H9 (cell line): ENCODE data around the gene SBF1. TPM values are rescaled to one million over a fixed set of nuclear protein-coding genes. Genes with fewer than 3 reads are reported as not detected.

Source experiments
- DNase-seq: peaks from one replicate; pipeline ENCODE4 v3.0.0-alpha.2; 2017
- H2AFZ ChIP-seq: one replicate; pipeline ENCODE4 v1.6.1; 2013; ENCODE audit warnings: mild to moderate bottlenecking, low read length, control low read depth, moderate library complexity
- H2AK5ac ChIP-seq: 2 replicates; pipeline ENCODE4 v1.6.1; 2013; ENCODE audit warnings: low read length, control low read depth, mixed read lengths; ENCODE audit not compliant: insufficient read length
- H2BK120ac ChIP-seq: one replicate; pipeline ENCODE4 v1.6.1; 2013; ENCODE audit warnings: low read depth, mild to moderate bottlenecking, low read length, control low read depth, inconsistent platforms; ENCODE audit not compliant: poor library complexity, severe bottlenecking
- H2BK12ac ChIP-seq: 2 replicates; pipeline ENCODE4 v1.6.1; 2013; ENCODE audit warnings: low read length, control low read depth, mixed read lengths, low read depth; ENCODE audit not compliant: insufficient read length
- H2BK15ac ChIP-seq: 2 replicates; pipeline ENCODE4 v1.6.1; 2013; ENCODE audit warnings: low read depth, low read length, control low read depth
- H2BK20ac ChIP-seq: one replicate; pipeline ENCODE4 v1.6.1; 2013; ENCODE audit warnings: low read depth, mild to moderate bottlenecking, low read length, control low read depth, inconsistent platforms; ENCODE audit not compliant: poor library complexity, severe bottlenecking
- H2BK5ac ChIP-seq: 2 replicates; pipeline ENCODE4 v1.6.1; 2013; ENCODE audit warnings: low read length, control low read depth, mixed read lengths; ENCODE audit not compliant: insufficient read length
- H3K14ac ChIP-seq: 2 replicates; pipeline ENCODE4 v1.6.1; 2013; ENCODE audit warnings: low read length, control low read depth; ENCODE audit not compliant: insufficient read depth
- H3K18ac ChIP-seq: 2 replicates; pipeline ENCODE4 v1.6.1; 2013; ENCODE audit warnings: low read depth, mild to moderate bottlenecking, mixed read lengths, low read length, control low read depth; ENCODE audit not compliant: insufficient read length
- H3K23ac ChIP-seq: 2 replicates; pipeline ENCODE4 v1.6.1; 2013; ENCODE audit warnings: low read length, control low read depth, mixed read lengths, low read depth; ENCODE audit not compliant: insufficient read length
- H3K23me2 ChIP-seq: 2 replicates; pipeline ENCODE4 v1.6.1; 2013; ENCODE audit warnings: low read depth, mild to moderate bottlenecking, mixed read lengths, low read length, control low read depth; ENCODE audit not compliant: insufficient read length, poor library complexity, severe bottlenecking
- H3K27ac ChIP-seq: 2 replicates; pipeline ENCODE4 v1.5.1; 2013; ENCODE audit warnings: low read length, control low read depth, mixed read lengths, low read depth; ENCODE audit not compliant: insufficient read length
- H3K27me3 ChIP-seq: 2 replicates; pipeline ENCODE4 v1.6.1; 2013; ENCODE audit warnings: low read length, control low read depth, inconsistent platforms; ENCODE audit not compliant: insufficient read depth
- H3K4ac ChIP-seq: 2 replicates; pipeline ENCODE4 v1.6.1; 2013; ENCODE audit warnings: low read depth, mild to moderate bottlenecking, control low read depth, inconsistent platforms, low read length, moderate library complexity
- H3K4me1 ChIP-seq: 2 replicates; pipeline ENCODE4 v1.6.1; 2013; ENCODE audit warnings: low read length, control low read depth, inconsistent platforms; ENCODE audit not compliant: insufficient read depth
- H3K4me2 ChIP-seq: 2 replicates; pipeline ENCODE4 v1.6.1; 2013; ENCODE audit warnings: low read length, control low read depth, mixed read lengths; ENCODE audit not compliant: insufficient read length, insufficient read depth
- H3K56ac ChIP-seq: 2 replicates; pipeline ENCODE4 v1.6.1; 2013; ENCODE audit warnings: low read depth, mild to moderate bottlenecking, mixed read lengths, low read length, control low read depth; ENCODE audit not compliant: insufficient read length
- H3K79me1 ChIP-seq: 2 replicates; pipeline ENCODE4 v1.6.1; 2013; ENCODE audit warnings: low read depth, mild to moderate bottlenecking, moderate library complexity, low read length, control low read depth, inconsistent platforms; ENCODE audit not compliant: insufficient read depth, poor library complexity, severe bottlenecking
- H3K79me2 ChIP-seq: 2 replicates; pipeline ENCODE4 v1.6.1; 2013; ENCODE audit warnings: low read length, control low read depth, inconsistent platforms; ENCODE audit not compliant: insufficient read depth
- H3K9ac ChIP-seq: 2 replicates; pipeline ENCODE4 v1.6.1; 2013; ENCODE audit warnings: low read length, control low read depth, mixed read lengths; ENCODE audit not compliant: insufficient read length; ENCODE audit errors: extremely low read depth
- H3K9me3 ChIP-seq: one replicate; pipeline ENCODE4 v1.6.1; 2013; ENCODE audit warnings: low read depth, low read length, inconsistent platforms; ENCODE audit not compliant: control insufficient read depth
- H3T11ph ChIP-seq: one replicate; pipeline ENCODE4 v1.6.1; 2013; ENCODE audit warnings: mild to moderate bottlenecking, low read length, control low read depth, inconsistent platforms
- H4K20me1 ChIP-seq: one replicate; pipeline ENCODE4 v1.6.1; 2013; ENCODE audit not compliant: control insufficient read depth, insufficient read length, insufficient read depth
- H4K5ac ChIP-seq: 2 replicates; pipeline ENCODE4 v1.6.1; 2013; ENCODE audit warnings: low read depth, mild to moderate bottlenecking, mixed read lengths, low read length, control low read depth; ENCODE audit not compliant: insufficient read length
- H4K8ac ChIP-seq: replicated peaks from 2 replicates; pipeline ENCODE4 v1.6.1; 2013; ENCODE audit warnings: low read length, control low read depth, mixed read lengths, low read depth; ENCODE audit not compliant: insufficient read length
- H4K91ac ChIP-seq: 2 replicates; pipeline ENCODE4 v1.6.1; 2013; ENCODE audit warnings: low read depth, mild to moderate bottlenecking, moderate library complexity, mixed read lengths, low read length, control low read depth; ENCODE audit not compliant: insufficient read length
- H3K27ac Mint-ChIP-seq, 3 experiments: 2 replicates in 2 of 3; 3 replicates in 1 of 3; pipeline ENCODE4 v1.8.0; 2020 to 2021; ENCODE audit warnings: mixed read lengths in 3 of 3, mild to moderate bottlenecking in 1 of 3, moderate library complexity in 1 of 3
- H3K27me3 Mint-ChIP-seq: 2 replicates; pipeline ENCODE4 v1.8.0; 2021; ENCODE audit warnings: low read depth, mild to moderate bottlenecking, moderate library complexity, mixed read lengths
- H3K36me3 Mint-ChIP-seq, 3 experiments: 2 replicates in 2 of 3; 3 replicates in 1 of 3; pipeline ENCODE4 v1.8.0; 2020 to 2021; ENCODE audit warnings: low read depth in 3 of 3, mixed read lengths in 3 of 3; ENCODE audit not compliant: insufficient read depth in 1 of 3
- H3K4me1 Mint-ChIP-seq, 2 experiments: 2 replicates each; pipeline ENCODE4 v1.8.0; 2020; ENCODE audit warnings: mixed read lengths in 2 of 2
- H3K4me3 Mint-ChIP-seq, 2 experiments: 2 replicates in 1 of 2; 3 replicates in 1 of 2; pipeline ENCODE4 v1.8.0; 2020 to 2021; ENCODE audit warnings: mild to moderate bottlenecking in 2 of 2, mixed read lengths in 2 of 2, moderate library complexity in 1 of 2
- H3K9me3 Mint-ChIP-seq, 2 experiments: 2 replicates in 1 of 2; 3 replicates in 1 of 2; pipeline ENCODE4 v1.8.0; 2020; ENCODE audit warnings: mild to moderate bottlenecking in 2 of 2, mixed read lengths in 2 of 2, moderate library complexity in 1 of 2
- CTCF ChIP-seq: fragments of 200-600 bp; sonication (generic); conservative IDR thresholded peaks from 3 replicates; pipeline ENCODE4 v1.8.0; 2021; ENCODE audit warnings: antibody characterized with exemption, mild to moderate bottlenecking
- WGBS: extraction: QIAGEN DNeasy Blood & Tissue Kit; methylation state at CpG from one replicate; pipeline ENCODE4 v1.1.7; 2013; ENCODE audit warnings: missing lambda C conversion rate, low lambda C conversion rate, mixed read lengths; ENCODE audit not compliant: insufficient read length; ENCODE audit errors: extremely low coverage; 5-methylcytosine and 5-hydroxymethylcytosine counted together
- total RNA-seq: library from RNA; stranded (reverse); gene quantifications from 2 replicates; pipeline ENCODE4 v1.2.1, GENCODE V29; 2021

SBF1 gene
- total RNA-seq, 1 experiment from 2014 or later = 69.8 TPM

DNA sequence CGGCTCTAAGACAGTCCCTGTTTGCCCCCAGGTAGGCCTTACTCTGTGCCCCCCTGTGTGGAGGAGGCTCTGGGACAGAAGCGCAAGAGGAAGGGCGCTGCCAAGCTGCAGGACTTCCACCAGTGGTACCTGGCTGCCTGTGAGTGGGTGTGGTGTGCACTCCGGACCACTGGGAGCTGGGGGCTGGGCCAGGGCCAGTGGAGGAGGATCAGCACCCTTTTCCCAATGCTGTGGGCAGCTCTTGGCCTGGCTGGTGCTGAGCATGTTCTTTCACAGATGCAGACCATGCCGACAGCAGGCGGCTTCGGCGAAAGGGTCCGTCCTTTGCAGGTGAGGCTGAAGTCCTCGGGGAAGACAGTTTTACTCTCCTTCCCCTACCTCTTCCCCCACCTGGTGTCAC lies 46.9 kb upstream of the SBF1 start:
- Histone ChIP-seq H4K20me1 (no peaks in the 10 kb centered on the region), H2BK5ac (no peak overlapping the region), H4K5ac (no peak overlapping the region), H3K79me1 (no peaks in the 10 kb centered on the region), H3K4ac (no peak overlapping the region), H3K4me1 (peaks cover 3% of the 10 kb centered on the region; the same call in 1 of the 2 replicates), H4K8ac (no peak overlapping the region), H3K9ac (no peak overlapping the region), H2BK15ac (no peak overlapping the region), H3K23me2 (peaks cover 3% of the 10 kb centered on the region), H3K23ac (no peak overlapping the region), H2BK120ac (no peak overlapping the region), H3K14ac (no peak overlapping the region), H2AFZ (no peak overlapping the region), H3K27ac (no peak overlapping the region), H3K27me3 (no peaks in the 10 kb centered on the region), H2BK20ac (no peak overlapping the region), H2BK12ac (no peak overlapping the region), H3T11ph (no peak overlapping the region), H4K91ac (no peak overlapping the region), H3K56ac (no peak overlapping the region), H3K9me3 (no peaks in the 10 kb centered on the region), H3K18ac (no peak overlapping the region), H2AK5ac (no peak overlapping the region), H3K79me2 (no peaks in the 10 kb centered on the region), H3K4me2 (no peak overlapping the region)
- Mint-ChIP-seq H3K4me1 (peaks cover 5 to 9% of the 10 kb centered on the region in 2 experiments), H3K4me3 (no peak overlapping the region), H3K27me3 (peaks cover 2% of the 10 kb centered on the region; the same call in 1 of the 2 replicates), H3K36me3 (peaks cover 7 to 56% (median 38%) of the 10 kb centered on the region in 3 experiments; a peak in 6 of 7 replicates), H3K9me3 (no peaks in the 10 kb centered on the region), H3K27ac (no peak overlapping the region)
- DNase-seq = no peak
- no CpG with 5 or more reads among the region's 10 CpGs for WGBS
- TF ChIP-seq CTCF = no peak
